ENCODE measurements around the gene IARS2. TPM values are rescaled to one million over a fixed set of nuclear protein-coding genes. Genes with fewer than 3 reads are reported as not detected.
"Not testable (repeated sequence)": the region's sequence is repeated elsewhere in the genome, so short reads cannot be mapped to it uniquely, and the experiment has no call there.

IARS2 gene
- polyA plus RNA-seq, 3 donors = 11.8 to 42.6 (median 36.8) TPM

DNA sequence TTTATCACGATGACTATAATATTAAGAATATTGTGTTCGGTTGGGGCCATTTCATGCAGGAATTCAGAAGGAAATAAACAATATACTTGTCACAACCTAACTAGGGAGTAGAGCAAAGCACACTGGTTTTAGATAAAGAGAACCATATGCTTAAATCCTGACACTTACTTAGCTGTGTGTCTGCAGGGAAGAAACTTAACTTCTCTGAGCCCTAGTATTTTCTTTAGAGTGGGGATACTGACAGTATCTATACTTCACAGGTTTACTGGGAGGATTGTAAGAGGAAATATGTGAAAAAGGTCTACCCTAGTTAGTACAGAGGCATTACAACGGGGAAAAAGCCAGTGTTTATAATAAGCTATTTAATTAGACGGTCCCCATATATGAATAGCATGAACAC lies 72.9 kb downstream of the IARS2 start:
- H3K27ac Mint-ChIP-seq = no peak overlapping the region

DNA sequence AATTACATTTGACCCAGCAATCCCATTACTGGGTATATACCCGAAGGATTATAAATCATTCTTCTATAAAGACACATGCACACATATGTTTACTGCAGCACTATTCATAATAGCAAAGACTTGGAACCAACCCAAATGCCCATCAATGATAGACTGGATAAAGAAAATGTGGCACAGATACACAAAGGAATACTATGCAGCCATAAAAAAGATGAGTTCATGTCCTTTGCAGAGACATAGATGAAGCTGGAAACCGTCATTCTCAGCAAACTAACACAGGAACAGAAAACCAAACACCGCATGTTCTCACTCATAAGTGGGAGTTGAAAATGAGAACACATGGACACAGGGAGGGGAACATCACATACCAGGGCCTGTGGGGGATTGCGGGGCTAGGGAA lies 76.0 kb downstream of the IARS2 start:
- H3K27ac ChIP-seq (ENCODE audit: low read depth in 1 of 2, low read length in 2 of 2); H3K27me3 ChIP-seq (ENCODE audit: control insufficient read depth in 2 of 2, insufficient read depth in 2 of 2, low read length in 2 of 2); H4K20me1 ChIP-seq (ENCODE audit: insufficient read depth, low read length); H3K79me2 ChIP-seq (ENCODE audit: insufficient read depth, low read length); DNase-seq; H3K9ac ChIP-seq (ENCODE audit: insufficient read depth, low read length, poor library complexity, severe bottlenecking); H3K4me3 Mint-ChIP-seq; H3K27ac Mint-ChIP-seq; H3K4me1 ChIP-seq (ENCODE audit: control insufficient read depth in 1 of 2, insufficient read depth in 2 of 2, low read length in 2 of 2); H3K9me3 ChIP-seq (replicated peaks in 1 of 2; ENCODE audit: control insufficient read depth in 1 of 2, insufficient read depth in 1 of 2, low read length in 2 of 2); H2AFZ ChIP-seq (ENCODE audit: insufficient read depth, low read depth, low read length, poor library complexity, severe bottlenecking); H3K4me3 ChIP-seq (replicated peaks in 1 of 3; ENCODE audit: low read depth in 2 of 3, low read length in 3 of 3); H3K4me1 Mint-ChIP-seq; H3K27me3 Mint-ChIP-seq (ENCODE audit: low read depth in 3 of 3); H3K9me3 Mint-ChIP-seq; H3K4me2 ChIP-seq (replicated peaks; ENCODE audit: extremely low read depth, low read length, poor library complexity, severe bottlenecking); intact Hi-C loops (cut with micrococcal nuclease): not testable (repeated sequence)
- peaks cover 72 to 95% of the 10 kb centered on the region in 2 donors for H3K36me3 ChIP-seq (replicated peaks in 1 of 2; ENCODE audit: control insufficient read depth in 1 of 2, insufficient read depth in 2 of 2, low read length in 2 of 2)
- WGBS (ENCODE audit: insufficient coverage) = no CpG with 5 or more reads among the region's 4 CpGs
- peaks cover 71 to 83% of the 10 kb centered on the region in 2 donors for H3K36me3 Mint-ChIP-seq

More for the DNA sequence above, 72.9 kb downstream of the IARS2 start:
- H3K9ac ChIP-seq (ENCODE audit: insufficient read depth, low read length, poor library complexity, severe bottlenecking) = no peak overlapping the region
- H3K4me3 ChIP-seq (replicated peaks in 1 of 3; ENCODE audit: low read depth in 2 of 3, low read length in 3 of 3) = no peak overlapping the region
- no peak for DNase-seq
- Mint-ChIP-seq H3K4me1 (no peaks in the 10 kb centered on the region), H3K36me3 (peaks cover 60 to 67% of the 10 kb centered on the region in 2 donors), H3K4me3 (no peak overlapping the region), H3K9me3 (peaks cover 0 to 3% (median 1%) of the 10 kb centered on the region in 7 donors), H3K27me3 (ENCODE audit: low read depth in 3 of 3) (no peaks in the 10 kb centered on the region)
- peaks cover 64 to 89% of the 10 kb centered on the region in 2 donors for H3K36me3 ChIP-seq (replicated peaks in 1 of 2; ENCODE audit: control insufficient read depth in 1 of 2, insufficient read depth in 2 of 2, low read length in 2 of 2)
- intact Hi-C loops (cut with micrococcal nuclease) = no loop called here
- H2AFZ ChIP-seq (ENCODE audit: insufficient read depth, low read depth, low read length, poor library complexity, severe bottlenecking) = no peak overlapping the region
- H3K27me3 ChIP-seq (ENCODE audit: control insufficient read depth in 2 of 2, insufficient read depth in 2 of 2, low read length in 2 of 2) = no peaks in the 10 kb centered on the region
- no peaks in the 10 kb centered on the region for H3K4me1 ChIP-seq (ENCODE audit: control insufficient read depth in 1 of 2, insufficient read depth in 2 of 2, low read length in 2 of 2)
- no peaks in the 10 kb centered on the region for H3K79me2 ChIP-seq (ENCODE audit: insufficient read depth, low read length)
- WGBS (ENCODE audit: insufficient coverage) = 100% methylated on average over 2 of the region's 4 CpGs
- no peaks in the 10 kb centered on the region for H3K9me3 ChIP-seq (replicated peaks in 1 of 2; ENCODE audit: control insufficient read depth in 1 of 2, insufficient read depth in 1 of 2, low read length in 2 of 2)
- no peak overlapping the region for H3K27ac ChIP-seq (ENCODE audit: low read depth in 1 of 2, low read length in 2 of 2)
- no peak overlapping the region for H3K4me2 ChIP-seq (replicated peaks; ENCODE audit: extremely low read depth, low read length, poor library complexity, severe bottlenecking)
- H4K20me1 ChIP-seq (ENCODE audit: insufficient read depth, low read length) = no peaks in the 10 kb centered on the region
- TF ChIP-seq, protein P1, sequence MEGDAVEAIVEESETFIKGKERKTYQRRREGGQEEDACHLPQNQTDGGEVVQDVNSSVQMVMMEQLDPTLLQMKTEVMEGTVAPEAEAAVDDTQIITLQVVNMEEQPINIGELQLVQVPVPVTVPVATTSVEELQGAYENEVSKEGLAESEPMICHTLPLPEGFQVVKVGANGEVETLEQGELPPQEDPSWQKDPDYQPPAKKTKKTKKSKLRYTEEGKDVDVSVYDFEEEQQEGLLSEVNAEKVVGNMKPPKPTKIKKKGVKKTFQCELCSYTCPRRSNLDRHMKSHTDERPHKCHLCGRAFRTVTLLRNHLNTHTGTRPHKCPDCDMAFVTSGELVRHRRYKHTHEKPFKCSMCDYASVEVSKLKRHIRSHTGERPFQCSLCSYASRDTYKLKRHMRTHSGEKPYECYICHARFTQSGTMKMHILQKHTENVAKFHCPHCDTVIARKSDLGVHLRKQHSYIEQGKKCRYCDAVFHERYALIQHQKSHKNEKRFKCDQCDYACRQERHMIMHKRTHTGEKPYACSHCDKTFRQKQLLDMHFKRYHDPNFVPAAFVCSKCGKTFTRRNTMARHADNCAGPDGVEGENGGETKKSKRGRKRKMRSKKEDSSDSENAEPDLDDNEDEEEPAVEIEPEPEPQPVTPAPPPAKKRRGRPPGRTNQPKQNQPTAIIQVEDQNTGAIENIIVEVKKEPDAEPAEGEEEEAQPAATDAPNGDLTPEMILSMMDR (IDR thresholded peaks at IDR 0.05) = no peak
